ENCODE measurements around the gene ASCC1.

Gene ASCC1

GRCh38 chr10:72176701-72177100, 39.4 kb downstream of the ASCC1 start:
- no peak for TF ChIP-seq CTCF (IDR thresholded peaks at IDR 0.05; ENCODE audit: low read depth, low read length, poor library complexity, severe bottlenecking)
- no peak for TF ChIP-seq EZH2phosphoT487 (IDR thresholded peaks at IDR 0.05; ENCODE audit: borderline replicate concordance, low read length)

GRCh38 chr10:72175149-72175548, 40.9 kb downstream of the ASCC1 start:
- H3K36me3 ChIP-seq (ENCODE audit: control insufficient read depth, low read length), result peaks cover 10% of the 10 kb centered on the region
- H3K79me2 ChIP-seq (ENCODE audit: control insufficient read depth, low read length), result no peaks in the 10 kb centered on the region
- H3K27me3 ChIP-seq (ENCODE audit: control insufficient read depth, low read length), result no peaks in the 10 kb centered on the region
- H3K27ac ChIP-seq (ENCODE audit: low read depth, low read length), result no peak overlapping the region
- H3K4me1 ChIP-seq (ENCODE audit: control insufficient read depth, low read length), result peaks cover 14% of the 10 kb centered on the region
- no peaks in the 10 kb centered on the region for H4K20me1 ChIP-seq (ENCODE audit: control insufficient read depth, insufficient read depth, low read depth, low read length)
- H3K9me3 ChIP-seq (ENCODE audit: control insufficient read depth, insufficient read depth, low read length), result no peaks in the 10 kb centered on the region
- no peaks in the 10 kb centered on the region for H3K9me2 ChIP-seq (replicated peaks; ENCODE audit: control insufficient read depth, low read length)
- TF ChIP-seq CTCF (IDR thresholded peaks at IDR 0.05; ENCODE audit: low read depth, low read length, poor library complexity, severe bottlenecking) (no peak), EZH2phosphoT487 (IDR thresholded peaks at IDR 0.05; ENCODE audit: borderline replicate concordance, low read length) (no peak)
- H3F3A ChIP-seq (ENCODE audit: control insufficient read depth, insufficient read depth), result no peaks in the 10 kb centered on the region
- H3K4me2 ChIP-seq (ENCODE audit: low read length), result no peak overlapping the region
- H3K4me3 ChIP-seq (ENCODE audit: low read length), result no peak overlapping the region

More at GRCh38 chr10:72176701-72177100, 39.4 kb downstream of the ASCC1 start:
- no peaks in the 10 kb centered on the region for H3K79me2 ChIP-seq (ENCODE audit: control insufficient read depth, low read length)
- no peak overlapping the region for H3K4me3 ChIP-seq (ENCODE audit: low read length)
- H4K20me1 ChIP-seq (ENCODE audit: control insufficient read depth, insufficient read depth, low read depth, low read length), result no peaks in the 10 kb centered on the region
- H3F3A ChIP-seq (ENCODE audit: control insufficient read depth, insufficient read depth), result no peaks in the 10 kb centered on the region
- H3K4me1 ChIP-seq (ENCODE audit: control insufficient read depth, low read length), result peaks cover 14% of the 10 kb centered on the region
- peaks cover 10% of the 10 kb centered on the region for H3K36me3 ChIP-seq (ENCODE audit: control insufficient read depth, low read length)
- no peak overlapping the region for H3K4me2 ChIP-seq (ENCODE audit: low read length)
- H3K9me2 ChIP-seq (replicated peaks; ENCODE audit: control insufficient read depth, low read length), result no peaks in the 10 kb centered on the region
- H3K27me3 ChIP-seq (ENCODE audit: control insufficient read depth, low read length), result no peaks in the 10 kb centered on the region
- no peaks in the 10 kb centered on the region for H3K9me3 ChIP-seq (ENCODE audit: control insufficient read depth, insufficient read depth, low read length)
- no peak overlapping the region for H3K27ac ChIP-seq (ENCODE audit: low read depth, low read length)

- no peaks in the 10 kb centered on the region for H4K20me1 ChIP-seq (ENCODE audit: control insufficient read depth, insufficient read depth, low read depth, low read length)
- H3K4me2 ChIP-seq (ENCODE audit: low read length), result no peak overlapping the region
- no peaks in the 10 kb centered on the region for H3K9me2 ChIP-seq (replicated peaks; ENCODE audit: control insufficient read depth, low read length)
- H3F3A ChIP-seq (ENCODE audit: control insufficient read depth, insufficient read depth), result no peaks in the 10 kb centered on the region
- peaks cover 6% of the 10 kb centered on the region for H3K36me3 ChIP-seq (ENCODE audit: control insufficient read depth, low read length)
- H3K27me3 ChIP-seq (ENCODE audit: control insufficient read depth, low read length), result no peaks in the 10 kb centered on the region
- TF ChIP-seq CTCF (IDR thresholded peaks at IDR 0.05; ENCODE audit: low read depth, low read length, poor library complexity, severe bottlenecking) (no peak), EZH2phosphoT487 (IDR thresholded peaks at IDR 0.05; ENCODE audit: borderline replicate concordance, low read length) (no peak)
- H3K4me1 ChIP-seq (ENCODE audit: control insufficient read depth, low read length), result peaks cover 14% of the 10 kb centered on the region
- H3K4me3 ChIP-seq (ENCODE audit: low read length), result no peak overlapping the region
- no peaks in the 10 kb centered on the region for H3K79me2 ChIP-seq (ENCODE audit: control insufficient read depth, low read length)
- H3K9me3 ChIP-seq (ENCODE audit: control insufficient read depth, insufficient read depth, low read length), result no peaks in the 10 kb centered on the region
- H3K27ac ChIP-seq (ENCODE audit: low read depth, low read length), result no peak overlapping the region
Observed at GRCh38 chr10:72174297-72174662, 41.8 kb downstream of the ASCC1 start.
